Measurements from ENCODE around the gene HTR3A. TPM values are rescaled to one million over a fixed set of nuclear protein-coding genes. Genes with fewer than 3 reads are reported as not detected.

Gene HTR3A
- total and polyA plus RNA-seq, 2 experiments from 2014 or later = 5.8 to 8.1 TPM

- Histone ChIP-seq H3K4me3 (no peak overlapping the region), H4K20me1 (replicated peaks; ENCODE audit: insufficient read depth) (no peaks in the 10 kb centered on the region), H2AFZ (no peak overlapping the region), H3K4me2 (no peak overlapping the region), H3F3A (replicated peaks; ENCODE audit: low read depth) (0 out of 2 replicates have a peak, but pooled peaks cover 2% of the 10 kb centered on the region), H3K79me2 (replicated peaks; ENCODE audit: insufficient read depth) (no peaks in the 10 kb centered on the region), H3K27ac (ENCODE audit: low read depth) (no peak overlapping the region), H3K4me1 (ENCODE audit: insufficient read depth) (peaks cover 5% of the 10 kb centered on the region; the same call in 1 of the 2 replicates), H3K9me2 (ENCODE audit: insufficient read depth) (no peaks in the 10 kb centered on the region), H3K27me3 (ENCODE audit: insufficient read depth) (no peaks in the 10 kb centered on the region), H3K36me3 (ENCODE audit: insufficient read depth) (no peaks in the 10 kb centered on the region)
- no peak overlapping the region for H3K4me3 Mint-ChIP-seq
- H3K27me3 Mint-ChIP-seq (ENCODE audit: insufficient read depth, low read depth, poor library complexity) = peaks cover 4% of the 10 kb centered on the region
- no peaks in the 10 kb centered on the region for H3K36me3 Mint-ChIP-seq (ENCODE audit: low read depth)
- no peak overlapping the region for H3K27ac Mint-ChIP-seq
- H3K4me1 Mint-ChIP-seq = peaks cover 6% of the 10 kb centered on the region; the same call in 1 of the 3 replicates
- ATAC-seq (no peak), DNase-seq (ENCODE audit: low spot score) (no peak)
- H3K9me3 Mint-ChIP-seq = no peaks in the 10 kb centered on the region
- TF ChIP-seq EZH2phosphoT487 (IDR thresholded peaks at IDR 0.05; ENCODE audit: unreplicated experiment) (no peak), ZNF114 (CRISPR knock-in tag; IDR thresholded peaks at IDR 0.05) (no peak)
Measured at GRCh38 chr11:114039551-114039950, 64.6 kb downstream of the HTR3A start.

Other genes starting within 250 kb of the HTR3A start
- gene ZW10, start 201.4 kb upstream of the HTR3A start, total RNA-seq (2014; rRNA removed; shearing (Covaris generic)) = 24.5 and 30.5 TPM in 2 replicates
- gene ZW10, start 201.4 kb upstream of the HTR3A start, polyA plus RNA-seq (2016; fragmentation: Nextera tagmentation; extraction: Ambion mirVana) = 8.9 and 12.3 TPM in 2 replicates
- not detected in 2 replicates for gene CLDN25, start 195.3 kb upstream of the HTR3A start, total RNA-seq (2014; rRNA removed; shearing (Covaris generic))
- gene CLDN25, start 195.3 kb upstream of the HTR3A start, polyA plus RNA-seq (2016; fragmentation: Nextera tagmentation; extraction: Ambion mirVana) = not detected in 2 replicates
- 171 and 215 TPM in 2 replicates for gene USP28, start 99.5 kb upstream of the HTR3A start, total RNA-seq (2014; rRNA removed; shearing (Covaris generic))
- gene USP28, start 99.5 kb upstream of the HTR3A start, polyA plus RNA-seq (2016; fragmentation: Nextera tagmentation; extraction: Ambion mirVana) = 66.6 and 73.9 TPM in 2 replicates
- not detected in 2 replicates for gene HTR3B, start 70.3 kb upstream of the HTR3A start, total RNA-seq (2014; rRNA removed; shearing (Covaris generic))
- not detected in 2 replicates for gene HTR3B, start 70.3 kb upstream of the HTR3A start, polyA plus RNA-seq (2016; fragmentation: Nextera tagmentation; extraction: Ambion mirVana)
- 0.19 and 1.4 TPM in 2 replicates for gene ZBTB16, start 84.6 kb downstream of the HTR3A start, total RNA-seq (2014; rRNA removed; shearing (Covaris generic))
- 0.29 and 0.78 TPM in 2 replicates for gene ZBTB16, start 84.6 kb downstream of the HTR3A start, polyA plus RNA-seq (2016; fragmentation: Nextera tagmentation; extraction: Ambion mirVana)